ENCODE results near the gene NUCKS1. TPM values are rescaled to one million over a fixed set of nuclear protein-coding genes. Genes with fewer than 3 reads are reported as not detected.

Gene NUCKS1
- total RNA-seq, 1 experiment from 2014 or later: 237 TPM

- BruUV-seq (replicated peaks): no TSS peak
- CTCF ChIA-PET: no interaction called here
- POLR2A ChIA-PET: no interaction called here
- H2AFZ ChIP-seq (ENCODE audit: low read depth, low read length, poor library complexity, severe bottlenecking): no peak overlapping the region
- no peak overlapping the region for H3K4me3 ChIP-seq (replicated peaks in 1 of 2; ENCODE audit: low read depth in 1 of 2, low read length in 2 of 2)
- no peaks in the 10 kb centered on the region for H3K27me3 ChIP-seq (ENCODE audit: insufficient read depth, low read length)
- no peak overlapping the region for H3K4me2 ChIP-seq (ENCODE audit: low read length)
- H3K9me3 ChIP-seq (ENCODE audit: control insufficient read depth in 1 of 2, insufficient read depth in 1 of 2, low read depth in 1 of 2, low read length in 2 of 2): no peaks in the 10 kb centered on the region
- RAD21 ChIA-PET (ENCODE audit: low non-redundant PET in 1 of 2, low total read pairs in 2 of 2, uncharacterized antibody in 2 of 2, unreplicated experiment in 2 of 2): no interaction called here
- intact Hi-C loops (cut with micrococcal nuclease): no loop called here
- H3K79me2 ChIP-seq (ENCODE audit: insufficient read depth, low read length): no peaks in the 10 kb centered on the region
- no peaks in the 10 kb centered on the region for H3K9me2 ChIP-seq (ENCODE audit: insufficient read depth)
- ATAC-seq (peak; percentile 60; the same call in 1 of the 2 replicates), DNase-seq (ENCODE audit: low read depth, low spot score) (no peak)
- H3K36me3 ChIP-seq (ENCODE audit: control insufficient read depth in 1 of 2, insufficient read depth in 2 of 2, low read length in 2 of 2): peaks cover 10 to 13% of the 10 kb centered on the region in 2 experiments; a peak in 3 of 4 replicates
- no peak overlapping the region for H3K9ac ChIP-seq (ENCODE audit: low read length)
- TF ChIP-seq TCF7L2 (IDR thresholded peaks at IDR 0.05; ENCODE audit: borderline replicate concordance, extremely low read depth, insufficient read depth, insufficient read length) (no peak), FOSL1 (IDR thresholded peaks at IDR 0.05; ENCODE audit: low read depth) (no peak)
- TF ChIP-seq, protein P1, sequence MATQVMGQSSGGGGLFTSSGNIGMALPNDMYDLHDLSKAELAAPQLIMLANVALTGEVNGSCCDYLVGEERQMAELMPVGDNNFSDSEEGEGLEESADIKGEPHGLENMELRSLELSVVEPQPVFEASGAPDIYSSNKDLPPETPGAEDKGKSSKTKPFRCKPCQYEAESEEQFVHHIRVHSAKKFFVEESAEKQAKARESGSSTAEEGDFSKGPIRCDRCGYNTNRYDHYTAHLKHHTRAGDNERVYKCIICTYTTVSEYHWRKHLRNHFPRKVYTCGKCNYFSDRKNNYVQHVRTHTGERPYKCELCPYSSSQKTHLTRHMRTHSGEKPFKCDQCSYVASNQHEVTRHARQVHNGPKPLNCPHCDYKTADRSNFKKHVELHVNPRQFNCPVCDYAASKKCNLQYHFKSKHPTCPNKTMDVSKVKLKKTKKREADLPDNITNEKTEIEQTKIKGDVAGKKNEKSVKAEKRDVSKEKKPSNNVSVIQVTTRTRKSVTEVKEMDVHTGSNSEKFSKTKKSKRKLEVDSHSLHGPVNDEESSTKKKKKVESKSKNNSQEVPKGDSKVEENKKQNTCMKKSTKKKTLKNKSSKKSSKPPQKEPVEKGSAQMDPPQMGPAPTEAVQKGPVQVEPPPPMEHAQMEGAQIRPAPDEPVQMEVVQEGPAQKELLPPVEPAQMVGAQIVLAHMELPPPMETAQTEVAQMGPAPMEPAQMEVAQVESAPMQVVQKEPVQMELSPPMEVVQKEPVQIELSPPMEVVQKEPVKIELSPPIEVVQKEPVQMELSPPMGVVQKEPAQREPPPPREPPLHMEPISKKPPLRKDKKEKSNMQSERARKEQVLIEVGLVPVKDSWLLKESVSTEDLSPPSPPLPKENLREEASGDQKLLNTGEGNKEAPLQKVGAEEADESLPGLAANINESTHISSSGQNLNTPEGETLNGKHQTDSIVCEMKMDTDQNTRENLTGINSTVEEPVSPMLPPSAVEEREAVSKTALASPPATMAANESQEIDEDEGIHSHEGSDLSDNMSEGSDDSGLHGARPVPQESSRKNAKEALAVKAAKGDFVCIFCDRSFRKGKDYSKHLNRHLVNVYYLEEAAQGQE (IDR thresholded peaks at IDR 0.05; ENCODE audit: low read depth): no peak
- H3K4me1 ChIP-seq (ENCODE audit: control insufficient read depth in 1 of 2, insufficient read depth in 2 of 2, low read length in 2 of 2): peaks cover 0 to 4% of the 10 kb centered on the region in 2 experiments; a peak in 1 of 4 replicates
- no peak overlapping the region for H3K27ac ChIP-seq (ENCODE audit: low read depth, low read length)
- H4K20me1 ChIP-seq (ENCODE audit: insufficient read depth): no peaks in the 10 kb centered on the region
Measured at GRCh38 chr1:205798577-205798976, 48.6 kb upstream of the NUCKS1 start.

DNA sequence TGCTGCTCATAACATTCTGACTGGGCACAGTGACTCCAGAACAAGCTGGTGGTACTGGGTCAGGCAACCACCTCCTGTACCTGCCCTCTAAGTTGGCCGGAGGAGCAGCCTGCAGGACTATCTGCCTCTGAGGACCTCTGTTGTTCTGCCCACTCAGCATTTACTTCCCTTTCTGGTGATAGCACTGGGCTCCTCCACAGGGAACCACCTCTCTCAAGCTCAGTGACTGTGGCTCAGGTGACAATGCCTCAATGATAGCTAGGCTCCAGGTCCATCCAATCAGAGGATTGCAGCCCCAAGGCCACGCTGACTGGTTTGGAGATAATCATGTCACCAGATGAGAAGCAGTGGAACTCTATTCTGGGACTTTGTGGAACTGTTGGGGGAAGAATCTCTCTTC, 47.2 kb upstream of the NUCKS1 start:
- no peak overlapping the region for H2AFZ ChIP-seq (ENCODE audit: low read depth, low read length, poor library complexity, severe bottlenecking)
- no peak for DNase-seq (ENCODE audit: low read depth, low spot score)
- ChIA-PET POLR2A (no interaction called here), CTCF (no interaction called here), RAD21 (ENCODE audit: low non-redundant PET in 1 of 2, low total read pairs in 2 of 2, uncharacterized antibody in 2 of 2, unreplicated experiment in 2 of 2) (no interaction called here)
- no peak overlapping the region for H3K9ac ChIP-seq (ENCODE audit: low read length)
- H3K4me2 ChIP-seq (ENCODE audit: low read length): no peak overlapping the region
- no peak overlapping the region for H3K27ac ChIP-seq (ENCODE audit: low read depth, low read length)
- intact Hi-C loops (cut with micrococcal nuclease): no loop called here
- no peak overlapping the region for H3K4me3 ChIP-seq (replicated peaks in 1 of 2; ENCODE audit: low read depth in 1 of 2, low read length in 2 of 2)
- H3K36me3 ChIP-seq (ENCODE audit: control insufficient read depth in 1 of 2, insufficient read depth in 2 of 2, low read length in 2 of 2): peaks cover 10 to 13% of the 10 kb centered on the region in 2 experiments; a peak in 3 of 4 replicates
- H3K4me1 ChIP-seq (ENCODE audit: control insufficient read depth in 1 of 2, insufficient read depth in 2 of 2, low read length in 2 of 2): peaks cover 0 to 4% of the 10 kb centered on the region in 2 experiments; a peak in 1 of 4 replicates
- no peaks in the 10 kb centered on the region for H3K9me3 ChIP-seq (ENCODE audit: control insufficient read depth in 1 of 2, insufficient read depth in 1 of 2, low read depth in 1 of 2, low read length in 2 of 2)
- H4K20me1 ChIP-seq (ENCODE audit: insufficient read depth): no peaks in the 10 kb centered on the region
- H3K27me3 ChIP-seq (ENCODE audit: insufficient read depth, low read length): no peaks in the 10 kb centered on the region
- TF ChIP-seq CTCF (IDR thresholded peaks at IDR 0.05 in 2 of 3, conservative IDR thresholded peaks at IDR 0.05 in 1 of 3; ENCODE audit: borderline replicate concordance in 1 of 3, insufficient read depth in 1 of 3, low read depth in 2 of 3, low read length in 2 of 3): no peak
- TF ChIP-seq SP1 (IDR thresholded peaks at IDR 0.05; ENCODE audit: low read depth): no peak
- TF ChIP-seq SRF (IDR thresholded peaks at IDR 0.05; ENCODE audit: low read depth): no peak
- no peak for TF ChIP-seq MAX (IDR thresholded peaks at IDR 0.05)
- TF ChIP-seq SIN3A (IDR thresholded peaks at IDR 0.05; ENCODE audit: low read depth): no peak
- no peak for TF ChIP-seq EGR1 (IDR thresholded peaks at IDR 0.05; ENCODE audit: low read depth)
- no peak for TF ChIP-seq JUND (IDR thresholded peaks at IDR 0.05)
- TF ChIP-seq ELF1 (IDR thresholded peaks at IDR 0.05; ENCODE audit: borderline replicate concordance, low read depth): no peak
- no peak for TF ChIP-seq POLR2AphosphoS5 (IDR thresholded peaks at IDR 0.05; ENCODE audit: low read depth, low read length)
- TF ChIP-seq, protein P2, sequence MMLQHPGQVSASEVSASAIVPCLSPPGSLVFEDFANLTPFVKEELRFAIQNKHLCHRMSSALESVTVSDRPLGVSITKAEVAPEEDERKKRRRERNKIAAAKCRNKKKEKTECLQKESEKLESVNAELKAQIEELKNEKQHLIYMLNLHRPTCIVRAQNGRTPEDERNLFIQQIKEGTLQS (IDR thresholded peaks at IDR 0.05): no peak
- no peak for TF ChIP-seq ZFX (IDR thresholded peaks at IDR 0.05)
- BruUV-seq (replicated peaks): no TSS peak
- no peaks in the 10 kb centered on the region for H3K79me2 ChIP-seq (ENCODE audit: insufficient read depth, low read length)
- no peaks in the 10 kb centered on the region for H3K9me2 ChIP-seq (ENCODE audit: insufficient read depth)
- ATAC-seq: no peak
